NCI-H2081 treated with DMSO at 0.1 percent for 48 hours (cell line): ENCODE results near the gene SUSD6.
A peak's percentile ranks its signal among the peaks of the same experiment; 100 is the strongest.

Experiments
- DNase-seq: peaks from one replicate; lab custom pipeline; 2025; lab: John Stamatoyannopoulos, UW

Gene SUSD6, protein sequence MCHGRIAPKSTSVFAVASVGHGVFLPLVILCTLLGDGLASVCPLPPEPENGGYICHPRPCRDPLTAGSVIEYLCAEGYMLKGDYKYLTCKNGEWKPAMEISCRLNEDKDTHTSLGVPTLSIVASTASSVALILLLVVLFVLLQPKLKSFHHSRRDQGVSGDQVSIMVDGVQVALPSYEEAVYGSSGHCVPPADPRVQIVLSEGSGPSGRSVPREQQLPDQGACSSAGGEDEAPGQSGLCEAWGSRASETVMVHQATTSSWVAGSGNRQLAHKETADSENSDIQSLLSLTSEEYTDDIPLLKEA

GRCh38 chr14:69611172-69612013 lies at the start of gene SUSD6:
Gene SUSD6, plus strand, starts transcription at chr14:69611596. Its CDS starts 46,997 bp downstream, at chr14:69658593.
- peak; percentile 80 for DNase-seq

- DNase-seq, result no peak
Observed at GRCh38 chr14:69561893-69562292, 49.5 kb upstream of the SUSD6 start.

- no peak for DNase-seq
Observed at GRCh38 chr14:69567563-69567962, 43.8 kb upstream of the SUSD6 start.

DNA sequence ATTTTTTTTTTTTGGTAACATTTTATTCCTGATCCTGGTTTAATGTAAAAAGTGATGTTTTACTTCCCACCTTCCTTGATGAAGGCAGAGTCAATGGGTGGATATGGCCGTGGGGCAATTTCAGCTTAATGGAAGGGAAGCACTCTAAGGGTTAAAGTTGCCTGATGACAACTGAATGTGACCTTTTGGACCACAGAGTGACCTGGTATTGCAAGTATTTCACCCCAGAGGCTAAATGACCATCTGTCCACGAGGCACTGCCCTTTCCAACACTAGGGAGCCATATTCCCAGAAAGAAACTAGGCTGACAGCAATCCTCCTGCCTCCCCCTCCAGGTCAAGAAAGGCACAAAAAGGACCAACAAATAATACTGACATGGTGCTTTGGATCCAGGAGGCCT lies 41.5 kb upstream of the SUSD6 start:
- DNase-seq, result no peak

DNA sequence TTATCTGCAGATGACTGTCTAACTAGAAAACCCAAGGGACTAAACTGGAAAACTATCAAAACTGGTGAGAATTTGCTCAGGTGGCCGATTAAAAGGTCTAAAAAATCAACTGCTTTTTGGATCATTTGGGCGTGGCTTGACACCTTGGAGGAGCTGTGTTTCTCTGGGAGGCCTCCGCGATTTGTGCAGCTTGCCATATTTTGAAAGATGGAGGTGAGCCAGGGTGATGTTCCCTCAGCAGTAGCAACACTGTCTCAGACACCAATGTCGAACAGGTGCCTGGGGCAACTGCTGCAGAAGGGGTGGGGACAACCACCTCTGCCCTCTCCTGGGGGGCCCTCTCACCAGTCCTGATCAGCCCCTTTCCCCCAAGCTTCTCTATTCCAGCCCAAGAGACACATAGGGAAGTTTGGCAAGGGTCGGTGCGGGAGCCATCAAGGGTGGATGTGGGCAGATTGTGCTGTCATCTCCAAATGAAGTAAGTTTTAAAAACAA lies 40.5 kb upstream of the SUSD6 start:
- no peak for DNase-seq

DNA sequence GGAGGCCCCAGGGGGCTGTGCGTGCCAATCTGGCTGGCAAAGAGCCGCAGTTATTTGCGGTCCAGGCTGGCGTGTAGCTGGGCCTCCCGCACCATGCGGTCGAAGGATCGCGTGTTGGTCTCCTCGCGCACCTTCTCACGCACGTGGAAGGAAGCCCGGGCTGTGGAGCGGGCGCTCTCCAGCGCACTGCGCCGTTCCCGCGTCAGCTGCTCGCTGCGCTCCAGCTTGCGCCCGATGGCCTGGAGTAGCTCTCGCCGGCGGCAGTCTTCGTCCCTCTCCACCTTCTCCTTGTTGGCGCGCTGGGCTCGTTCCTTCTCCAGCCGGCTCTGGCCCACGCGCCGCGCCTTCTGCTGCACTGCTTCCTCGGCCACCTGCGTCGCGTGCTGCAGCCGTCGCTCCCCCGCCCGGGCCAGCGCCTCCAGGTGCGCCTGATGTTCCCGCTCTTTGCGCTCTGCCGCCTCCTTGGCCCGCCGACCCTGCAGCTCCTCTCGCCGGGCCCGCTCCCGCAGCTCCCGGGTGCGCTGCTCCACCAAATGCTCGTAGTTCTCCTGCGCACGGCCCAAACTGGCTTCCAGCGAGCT lies 39.9 kb upstream of the SUSD6 start:
- no peak for DNase-seq

- DNase-seq, result no peak
Observed at GRCh38 chr14:69572030-69572840, 39.2 kb upstream of the SUSD6 start.

GRCh38 chr14:69572841-69573135 lies 38.6 kb upstream of the SUSD6 start:
- no peak for DNase-seq

GRCh38 chr14:69573205-69573830 lies 38.1 kb upstream of the SUSD6 start:
- DNase-seq, result no peak

DNA sequence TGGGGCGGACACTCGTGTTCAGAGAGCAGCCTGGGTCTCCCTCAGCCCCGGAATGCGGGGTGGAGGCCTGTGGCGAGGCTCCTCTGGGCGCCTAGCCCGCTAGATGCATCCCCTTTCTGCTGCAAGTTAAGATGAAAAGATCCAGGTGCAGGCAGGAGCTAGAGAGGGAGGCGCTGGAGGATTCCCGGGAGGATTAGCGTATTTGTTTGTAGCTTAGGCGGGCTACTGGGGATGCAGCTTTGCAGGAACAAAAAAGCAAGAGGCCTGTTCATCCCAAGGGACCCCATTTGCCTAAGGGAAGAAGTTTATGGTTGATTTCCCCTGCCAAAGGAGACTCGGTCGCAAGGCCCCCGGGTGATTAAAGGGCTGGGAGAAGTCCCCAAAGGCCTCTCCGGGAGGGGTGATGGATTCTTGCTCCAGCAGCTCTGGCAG lies 37.5 kb upstream of the SUSD6 start:
- DNase-seq, result no peak

GRCh38 chr14:69574263-69574953 lies 37.0 kb upstream of the SUSD6 start, which contains the start of gene CCDC177:
Gene CCDC177, minus strand, starts transcription at chr14:69574871. Its CDS starts 1,249 bp downstream, at chr14:69573622.
- no peak for DNase-seq

- DNase-seq, result no peak
Observed at GRCh38 chr14:69574954-69575295, 36.5 kb upstream of the SUSD6 start.

GRCh38 chr14:69579476-69579875 lies 31.9 kb upstream of the SUSD6 start:
- no peak for DNase-seq

DNA sequence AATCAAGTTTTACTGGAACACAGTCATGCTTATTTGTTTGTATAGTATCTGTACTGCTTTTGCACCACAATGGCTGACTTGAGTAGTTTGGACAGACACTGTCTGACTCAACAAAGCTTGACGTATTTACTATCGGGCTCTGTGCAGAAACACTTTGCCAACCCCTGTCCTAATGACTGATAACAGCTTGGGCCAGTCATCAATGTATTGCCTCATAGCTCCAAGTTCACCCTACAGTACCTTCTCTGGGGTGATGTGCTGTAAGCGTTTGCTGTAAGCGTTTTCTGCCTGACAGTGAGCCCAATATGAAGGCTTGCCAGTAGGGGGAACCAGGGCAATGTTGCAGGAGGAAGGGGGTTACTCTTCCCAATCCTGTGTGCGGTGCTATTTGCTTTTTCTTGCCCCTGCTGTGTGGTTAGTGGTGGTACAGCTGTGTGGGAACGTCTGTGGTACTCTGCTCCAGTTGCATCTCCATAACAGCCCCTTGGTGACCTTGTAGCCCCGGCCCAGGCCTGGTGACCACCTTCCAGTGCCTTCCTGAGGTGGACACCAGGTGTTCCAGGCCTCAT lies 31.3 kb upstream of the SUSD6 start:
- DNase-seq, result peak; percentile 59

DNA sequence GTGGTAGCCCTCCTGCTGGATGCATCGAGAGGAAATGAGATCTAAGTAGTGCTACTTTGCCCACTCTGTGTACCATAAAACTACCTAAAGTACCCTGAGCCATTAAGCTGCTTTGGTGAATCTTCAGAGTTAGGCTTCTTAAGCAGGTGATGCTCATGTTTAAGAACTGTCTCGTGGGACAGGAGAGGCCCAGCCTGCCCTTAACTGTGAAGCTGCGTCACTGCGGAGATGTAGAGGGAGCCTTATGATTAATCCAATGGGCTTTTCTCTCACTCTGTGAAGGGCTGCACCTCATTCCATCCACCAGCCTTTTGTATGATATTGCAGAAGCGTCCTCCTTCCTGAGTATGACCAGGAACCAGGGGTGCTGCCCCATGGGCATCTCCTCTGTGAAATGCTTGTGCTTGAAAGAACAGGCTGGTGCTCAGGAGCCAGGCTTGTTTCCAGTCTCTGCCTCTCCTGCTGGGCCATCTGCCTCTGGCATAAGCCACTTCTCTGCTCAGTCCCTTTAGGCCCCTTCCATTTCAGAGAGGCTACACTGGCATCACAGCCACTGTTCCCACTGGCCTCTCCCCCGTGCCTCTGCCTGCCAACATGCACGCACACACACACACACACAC lies 30.0 kb upstream of the SUSD6 start:
- DNase-seq, result no peak

DNA sequence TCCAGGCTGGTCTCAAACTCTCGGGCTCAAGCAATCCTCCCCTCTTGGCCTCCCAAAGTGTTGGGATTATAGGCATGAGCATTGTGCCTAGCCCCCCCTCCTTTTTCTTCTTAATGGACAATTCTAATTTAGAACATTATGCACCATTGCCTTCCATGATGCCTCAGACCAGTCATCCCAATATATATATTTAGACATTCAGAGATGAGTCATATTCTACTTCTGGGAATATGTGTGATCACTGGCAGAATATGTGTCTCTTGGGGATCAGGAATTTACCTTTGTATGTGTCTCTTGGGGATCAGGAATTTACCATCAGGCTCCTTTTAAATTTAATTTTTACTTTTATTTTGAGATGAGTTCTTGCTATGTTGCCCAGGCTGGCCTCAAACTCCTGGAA lies 29.2 kb upstream of the SUSD6 start:
- no peak for DNase-seq

- no peak for DNase-seq
Observed at GRCh38 chr14:69582829-69583228, 28.6 kb upstream of the SUSD6 start.

GRCh38 chr14:69584389-69584788 lies 27.0 kb upstream of the SUSD6 start:
- no peak for DNase-seq

DNA sequence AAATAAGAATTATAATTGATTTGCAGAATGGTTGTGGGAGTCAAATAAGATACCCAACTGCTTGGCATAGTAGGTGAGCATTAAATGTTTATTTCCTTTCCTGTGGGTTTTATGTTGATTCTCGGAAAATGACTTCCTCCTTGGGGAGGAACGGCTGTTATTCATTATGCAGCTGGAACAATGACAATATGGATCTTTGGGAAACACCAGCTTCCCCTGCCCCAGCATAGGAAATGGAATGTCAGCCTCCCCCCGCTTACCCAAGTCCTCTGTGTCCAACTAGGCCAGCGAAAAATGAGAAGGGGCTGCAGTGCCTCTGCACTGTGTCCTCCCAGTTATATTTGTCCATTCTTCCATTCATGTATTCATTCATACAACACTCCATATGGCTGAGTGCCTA lies 25.0 kb upstream of the SUSD6 start:
- no peak for DNase-seq

DNA sequence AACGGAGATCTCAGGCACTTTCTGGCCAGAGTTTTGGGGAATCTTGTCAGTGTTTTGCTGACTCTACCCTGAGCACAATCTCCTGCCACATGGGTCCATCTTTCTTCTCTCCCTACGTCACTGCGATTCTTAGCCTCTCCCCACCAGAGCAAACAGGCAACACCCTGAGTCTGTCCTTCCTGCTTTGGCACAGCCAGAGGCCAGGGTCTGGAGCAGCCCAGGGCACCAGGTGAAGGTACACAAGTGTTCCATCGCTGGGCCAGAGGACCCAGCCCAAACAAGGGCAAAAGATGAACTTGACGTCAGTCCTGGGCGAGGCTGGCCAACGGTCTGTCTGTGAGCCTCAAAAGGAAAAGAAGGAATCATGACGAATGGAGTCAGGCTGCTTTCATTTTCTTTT lies 24.0 kb upstream of the SUSD6 start:
- no peak for DNase-seq
